ENCODE measurements around the gene NCOA7.

DNA sequence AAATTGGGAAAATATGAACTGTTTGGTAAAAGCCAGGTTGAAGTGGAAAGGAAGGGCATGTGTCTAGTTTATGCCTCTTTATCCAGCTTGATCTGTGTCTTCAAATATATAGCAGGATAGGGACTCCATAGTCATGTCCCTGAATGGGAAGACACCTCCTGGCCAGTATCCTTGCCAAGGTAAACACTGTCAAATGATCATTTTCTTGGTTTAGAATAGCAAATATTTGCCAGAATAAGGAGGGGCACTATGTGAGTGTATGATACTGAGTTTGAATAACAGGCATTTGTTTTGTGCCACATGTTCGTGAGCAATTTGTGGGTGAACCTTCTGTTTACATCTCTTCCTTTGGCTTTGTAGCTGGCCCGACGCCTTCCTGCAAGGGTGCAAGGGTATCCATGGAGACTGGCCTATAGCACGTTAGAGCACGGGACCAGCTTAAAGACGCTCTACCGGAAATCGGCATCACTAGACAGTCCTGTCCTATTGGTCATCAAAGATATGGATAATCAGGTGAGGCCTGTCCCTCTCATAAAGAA lies 131.6 kb downstream of the NCOA7 start:
- TF ChIP-seq, protein P1, sequence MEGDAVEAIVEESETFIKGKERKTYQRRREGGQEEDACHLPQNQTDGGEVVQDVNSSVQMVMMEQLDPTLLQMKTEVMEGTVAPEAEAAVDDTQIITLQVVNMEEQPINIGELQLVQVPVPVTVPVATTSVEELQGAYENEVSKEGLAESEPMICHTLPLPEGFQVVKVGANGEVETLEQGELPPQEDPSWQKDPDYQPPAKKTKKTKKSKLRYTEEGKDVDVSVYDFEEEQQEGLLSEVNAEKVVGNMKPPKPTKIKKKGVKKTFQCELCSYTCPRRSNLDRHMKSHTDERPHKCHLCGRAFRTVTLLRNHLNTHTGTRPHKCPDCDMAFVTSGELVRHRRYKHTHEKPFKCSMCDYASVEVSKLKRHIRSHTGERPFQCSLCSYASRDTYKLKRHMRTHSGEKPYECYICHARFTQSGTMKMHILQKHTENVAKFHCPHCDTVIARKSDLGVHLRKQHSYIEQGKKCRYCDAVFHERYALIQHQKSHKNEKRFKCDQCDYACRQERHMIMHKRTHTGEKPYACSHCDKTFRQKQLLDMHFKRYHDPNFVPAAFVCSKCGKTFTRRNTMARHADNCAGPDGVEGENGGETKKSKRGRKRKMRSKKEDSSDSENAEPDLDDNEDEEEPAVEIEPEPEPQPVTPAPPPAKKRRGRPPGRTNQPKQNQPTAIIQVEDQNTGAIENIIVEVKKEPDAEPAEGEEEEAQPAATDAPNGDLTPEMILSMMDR (IDR thresholded peaks at IDR 0.05; ENCODE audit: low read depth, low read length, poor library complexity, severe bottlenecking) = no peak
- no peak for TF ChIP-seq EZH2phosphoT487 (IDR thresholded peaks at IDR 0.05; ENCODE audit: borderline replicate concordance, low read length)
